ENCODE data around the gene RXRA. TPM values are rescaled to one million over a fixed set of nuclear protein-coding genes. Genes with fewer than 3 reads are reported as not detected.
A peak's percentile ranks its signal among the peaks of the same experiment; 100 is the strongest.

Gene RXRA
- total RNA-seq, 1 donor from 2014 or later = 42.6 TPM

GRCh38 chr9:134432471-134432870, 106.2 kb downstream of the RXRA start:
- intact Hi-C loops (cut with DNase I) = no loop called here
- DNase-seq (ENCODE audit: low spot score) = no peak

GRCh38 chr9:134433101-134433500, 106.8 kb downstream of the RXRA start:
- no peak for DNase-seq (ENCODE audit: low spot score)
- intact Hi-C loops (cut with DNase I) = no loop called here

GRCh38 chr9:134433909-134434882, 107.9 kb downstream of the RXRA start:
- no peak for DNase-seq (ENCODE audit: low spot score)
- intact Hi-C loops (cut with DNase I) = loop anchor here (2.0 kb wide), 1 partner anchor 109 kb away; no protein-coding TSS in a partner anchor

- peak; percentile 94 for DNase-seq (ENCODE audit: low spot score)
- intact Hi-C loops (cut with DNase I) = loop anchor here (2.0 to 5.0 kb wide), 2 partner anchors 58 to 110 kb away; no protein-coding TSS in a partner anchor
Measured at GRCh38 chr9:134434894-134435506, 108.7 kb downstream of the RXRA start.

DNA sequence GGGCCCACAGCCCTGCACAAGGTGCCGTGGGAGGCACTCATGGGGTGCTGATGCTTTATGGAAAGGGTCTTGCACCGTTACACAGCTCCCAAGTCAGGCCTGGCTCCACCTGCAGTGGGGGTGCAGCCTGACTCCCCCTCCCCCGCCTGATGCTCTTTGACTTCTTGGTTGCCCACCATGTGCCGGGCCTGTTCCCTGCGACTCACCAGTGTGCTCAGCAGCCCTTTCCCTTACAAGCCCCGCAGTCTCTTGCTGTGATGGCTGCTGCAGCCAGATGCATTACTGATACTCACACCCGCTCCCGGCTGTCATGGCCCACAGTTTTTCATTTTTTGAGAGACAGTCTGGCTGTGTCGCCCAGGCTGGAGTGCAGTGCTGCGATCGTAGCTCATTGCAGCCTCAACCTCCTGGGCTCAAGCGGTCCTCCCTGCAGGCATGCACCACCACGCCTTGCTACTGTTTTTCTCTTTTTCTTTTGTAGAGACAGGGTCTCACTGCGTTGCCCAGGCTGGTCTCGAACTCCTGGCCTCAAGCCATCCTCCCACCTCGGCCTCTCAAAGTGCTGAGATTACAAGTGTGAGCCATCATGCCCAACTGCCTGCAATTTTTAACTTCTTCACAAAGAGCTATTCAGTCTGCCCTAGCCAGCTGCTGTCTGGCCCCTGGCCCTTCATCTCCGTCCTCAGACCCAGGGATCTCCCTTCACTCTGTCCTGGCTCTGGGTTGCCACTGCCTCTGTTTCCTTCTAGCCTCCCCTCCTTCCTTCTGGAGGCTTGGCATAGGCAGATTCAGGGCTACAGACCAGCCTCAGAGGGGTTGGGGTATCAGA, 109.5 kb downstream of the RXRA start:
- no peak for DNase-seq (ENCODE audit: low spot score)
- intact Hi-C loops (cut with DNase I) = loop anchor here (2.0 to 5.0 kb wide), 2 partner anchors 58 to 111 kb away; no protein-coding TSS in a partner anchor

- intact Hi-C loops (cut with DNase I) = loop anchor here (5.0 kb wide), 1 partner anchor 59 kb away; no protein-coding TSS in a partner anchor
- no peak for DNase-seq (ENCODE audit: low spot score)
Measured at GRCh38 chr9:134436379-134436762, 110.1 kb downstream of the RXRA start.

DNA sequence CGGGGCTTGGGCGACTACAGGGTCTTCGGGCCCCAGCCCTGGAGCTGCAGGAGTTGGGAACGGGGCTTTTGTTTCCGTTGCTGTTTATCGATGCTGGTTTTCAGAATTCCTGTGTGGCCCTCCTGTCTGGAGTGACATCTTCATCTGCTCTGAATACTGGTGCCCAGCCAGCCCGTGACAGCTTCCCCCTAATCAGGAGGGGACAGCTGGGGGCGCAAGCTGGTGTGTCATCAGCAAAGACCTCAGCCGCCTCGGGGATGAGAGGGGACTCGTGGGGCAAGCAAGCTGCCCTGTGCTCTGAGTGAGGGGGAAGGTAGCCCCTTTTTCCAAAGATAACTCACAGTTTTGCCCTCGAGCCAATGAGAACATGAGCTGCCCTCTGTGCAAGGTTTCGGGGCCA, 110.7 kb downstream of the RXRA start:
- DNase-seq (ENCODE audit: low spot score) = no peak
- intact Hi-C loops (cut with DNase I) = loop anchor here (5.0 kb wide), 1 partner anchor 60 kb away; no protein-coding TSS in a partner anchor

- DNase-seq (ENCODE audit: low spot score) = no peak
- intact Hi-C loops (cut with DNase I) = loop anchor here (5.0 kb wide), 1 partner anchor 60 kb away; no protein-coding TSS in a partner anchor
Measured at GRCh38 chr9:134437403-134438194, 111.3 kb downstream of the RXRA start.

- no peak for DNase-seq (ENCODE audit: low spot score)
- intact Hi-C loops (cut with DNase I) = loop anchor here (5.0 kb wide), 1 partner anchor 61 kb away; no protein-coding TSS in a partner anchor
Measured at GRCh38 chr9:134438195-134438788, 112.0 kb downstream of the RXRA start.

DNA sequence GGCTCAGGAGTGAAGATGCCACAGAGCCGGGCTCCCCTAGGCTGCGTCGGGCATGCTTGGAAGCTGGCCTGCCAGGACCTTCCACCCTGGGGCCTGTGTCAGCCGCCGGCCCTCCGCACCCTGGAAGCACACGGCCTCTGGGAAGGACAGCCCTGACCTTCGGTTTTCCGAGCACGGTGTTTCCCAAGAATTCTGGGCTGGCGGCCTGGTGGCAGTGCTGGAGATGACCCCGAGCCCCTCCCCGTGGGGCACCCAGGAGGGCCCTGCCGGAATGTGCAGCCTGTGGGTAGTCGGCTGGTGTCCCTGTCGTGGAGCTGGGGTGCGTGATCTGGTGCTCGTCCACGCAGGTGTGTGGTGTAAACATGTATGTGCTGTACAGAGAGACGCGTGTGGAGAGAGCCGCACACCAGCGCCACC, 113.1 kb downstream of the RXRA start:
- no peak for DNase-seq (ENCODE audit: low spot score)
- intact Hi-C loops (cut with DNase I) = loop anchor here (5.0 kb wide), 1 partner anchor 62 kb away; no protein-coding TSS in a partner anchor

DNA sequence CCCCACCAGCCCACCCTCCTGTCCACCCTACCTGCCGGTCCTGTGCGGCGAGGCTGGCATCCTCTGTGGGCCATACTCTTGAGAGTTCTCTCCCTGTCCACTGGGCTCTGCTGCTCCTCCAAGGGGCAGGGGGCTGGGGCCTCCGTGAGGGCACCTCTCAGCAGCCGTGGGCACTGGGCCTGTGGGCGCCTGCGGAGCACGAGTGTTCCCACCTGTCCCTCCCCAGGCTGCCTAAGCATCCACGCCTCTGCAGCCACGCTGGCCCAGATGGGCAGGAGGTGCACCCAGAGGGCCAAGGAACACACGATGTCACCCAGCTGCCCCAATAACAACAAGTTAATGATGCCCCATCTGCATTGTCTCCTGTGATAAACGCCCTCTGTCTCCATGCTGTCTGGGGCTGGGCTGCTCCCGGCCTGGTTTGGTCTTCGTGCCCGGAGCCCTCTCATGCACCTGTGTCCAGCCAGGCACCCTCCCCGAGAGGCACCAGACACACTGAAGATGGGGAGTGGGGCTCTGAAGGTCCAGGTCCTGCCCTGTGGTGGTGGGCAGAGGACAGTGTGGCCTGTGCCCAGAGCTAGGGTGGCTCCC, 114.5 kb downstream of the RXRA start:
- intact Hi-C loops (cut with DNase I) = loop anchor here (5.0 kb wide), 1 partner anchor 98 kb away; no protein-coding TSS in a partner anchor
- no peak for DNase-seq (ENCODE audit: low spot score)

- no peak for DNase-seq (ENCODE audit: low spot score)
- intact Hi-C loops (cut with DNase I) = loop anchor here (5.0 kb wide), 1 partner anchor 99 kb away; no protein-coding TSS in a partner anchor
Measured at GRCh38 chr9:134441227-134442084, 115.2 kb downstream of the RXRA start.

GRCh38 chr9:134442085-134442474, 115.8 kb downstream of the RXRA start:
- DNase-seq (ENCODE audit: low spot score) = no peak
- intact Hi-C loops (cut with DNase I) = loop anchor here (5.0 kb wide), 1 partner anchor 100 kb away; no protein-coding TSS in a partner anchor

DNA sequence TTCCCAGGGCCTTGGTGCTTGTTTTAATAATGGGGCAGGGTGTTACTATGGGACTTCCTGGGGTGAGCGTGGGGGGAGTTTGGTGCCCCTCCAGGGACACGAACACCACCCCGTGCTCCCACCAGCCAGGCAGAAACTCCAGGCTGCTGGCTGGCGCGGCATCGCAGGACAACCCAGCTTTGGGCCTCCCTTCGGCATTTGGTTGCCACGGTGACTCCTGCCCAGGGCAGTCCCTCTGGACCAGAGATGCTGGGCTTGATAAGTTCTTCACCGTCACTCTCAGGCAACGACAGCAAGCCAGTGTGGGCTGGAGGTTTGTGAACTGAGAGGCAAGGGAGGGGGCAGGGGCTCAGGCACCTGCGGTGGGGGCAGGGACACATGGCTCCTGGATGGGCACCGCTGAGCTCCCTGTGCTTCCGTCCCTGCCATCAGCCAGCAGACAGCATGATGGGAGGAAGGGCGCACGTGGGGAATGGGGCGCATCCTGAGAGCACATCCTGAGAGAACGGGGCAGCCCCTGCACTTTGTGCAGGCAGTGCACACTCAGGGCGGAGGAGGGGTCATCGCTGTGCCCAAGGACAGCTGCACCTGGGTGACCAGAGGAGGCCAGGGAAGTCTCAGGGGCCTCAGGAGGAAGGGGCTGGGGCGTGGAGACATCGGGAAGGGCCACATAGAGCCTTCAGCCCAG, 116.4 kb downstream of the RXRA start:
- no peak for DNase-seq (ENCODE audit: low spot score)

DNA sequence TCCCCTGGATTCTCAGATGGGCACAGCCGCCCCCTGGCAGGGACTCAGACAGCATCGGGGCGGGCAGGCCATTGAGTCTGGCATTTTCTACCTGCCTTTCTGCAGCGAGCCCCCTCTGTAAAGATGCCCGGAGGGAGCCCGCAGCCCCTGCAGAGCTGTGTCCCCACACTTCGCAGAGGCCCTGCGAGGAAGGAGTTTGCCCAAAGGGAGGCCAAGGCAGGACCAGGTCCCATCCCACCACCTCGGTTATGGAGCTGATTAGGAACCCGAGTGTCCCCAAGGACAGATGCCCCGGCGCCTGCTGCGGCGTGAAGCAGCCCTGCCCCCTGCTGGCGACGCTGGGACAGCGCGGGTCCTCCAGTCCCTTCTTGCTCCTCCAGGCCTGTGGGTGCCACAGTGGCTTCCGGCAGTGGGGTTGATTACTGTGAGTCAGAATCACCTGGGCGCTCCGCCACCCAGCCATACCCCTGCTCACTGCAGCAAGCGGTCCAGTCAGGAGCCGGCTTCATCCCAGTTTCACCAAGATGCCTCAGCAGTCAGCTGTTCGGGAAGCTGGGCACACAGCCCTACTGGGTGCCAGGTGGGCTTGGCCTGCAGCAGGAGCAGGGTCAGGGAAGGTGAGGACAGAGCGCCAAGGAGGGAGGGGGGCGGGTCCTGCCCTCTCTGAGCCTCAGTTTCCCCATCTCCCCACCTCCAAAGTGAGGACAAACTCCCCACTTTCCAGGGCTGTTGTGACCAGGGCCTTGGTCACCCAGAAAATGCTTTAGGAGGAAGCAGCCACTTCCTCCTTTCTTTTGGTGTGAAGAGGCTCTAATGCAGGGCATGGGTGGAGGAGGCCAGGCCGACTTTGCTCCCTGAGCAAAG, 117.2 kb downstream of the RXRA start:
- intact Hi-C loops (cut with DNase I) = loop anchor here (1.0 to 5.0 kb wide), 2 partner anchors 101 to 273 kb away; no protein-coding TSS in a partner anchor
- DNase-seq (ENCODE audit: low spot score) = peak; percentile 93

More for the DNA sequence above, 116.4 kb downstream of the RXRA start:
- intact Hi-C loops (cut with DNase I) = loop anchor here (1.0 to 5.0 kb wide), 2 partner anchors 100 to 272 kb away; no protein-coding TSS in a partner anchor
